Lung (tissue), 12 donors: ENCODE data around the gene CARMIL1. TPM values are rescaled to one million over a fixed set of nuclear protein-coding genes. Genes with fewer than 3 reads are reported as not detected.

ENCODE experiments used
- ATAC-seq: fragments of 200-7000 bp; cut with Tn5 transposase; one replicate; pipeline ENCODE4 v1.9.1; 2020; ENCODE audit warnings: moderate number of reproducible peaks; ENCODE audit not compliant: insufficient read depth, low FRiP score
- DNase-seq, 3 donors: peaks; one replicate each; pipeline ENCODE4 v3.0.0-alpha.2; 2013 to 2017
- H3K27ac ChIP-seq, 2 donors: one replicate each; pipeline ENCODE4 v1.5.1; 2013; ENCODE audit warnings: mild to moderate bottlenecking in 2 of 2, moderate library complexity in 2 of 2, control low read depth in 1 of 2, inconsistent platforms in 1 of 2, low read depth in 1 of 2, low read length in 1 of 2
- H3K27me3 ChIP-seq, 3 donors: one replicate each; pipeline ENCODE4 v1.5.1; 2013; ENCODE audit warnings: low read length in 2 of 3; ENCODE audit not compliant: control insufficient read depth in 3 of 3, insufficient read depth in 3 of 3
- H3K36me3 ChIP-seq, 4 donors: one replicate each; pipeline ENCODE4 v1.5.1; 2013; ENCODE audit warnings: low read length in 4 of 4, mild to moderate bottlenecking in 1 of 4, moderate library complexity in 1 of 4; ENCODE audit not compliant: control insufficient read depth in 4 of 4, insufficient read depth in 4 of 4
- H3K4me1 ChIP-seq, 5 donors: one replicate each; pipeline ENCODE4 v1.5.1; 2013; ENCODE audit warnings: low read length in 5 of 5, mild to moderate bottlenecking in 2 of 5, moderate library complexity in 1 of 5; ENCODE audit not compliant: control insufficient read depth in 5 of 5, insufficient read depth in 5 of 5
- H3K4me3 ChIP-seq: one replicate; pipeline ENCODE4 v1.5.1; 2013; ENCODE audit warnings: mild to moderate bottlenecking, control low read depth, moderate library complexity
- H3K9ac ChIP-seq, 2 donors: one replicate each; pipeline ENCODE4 v1.5.1; 2013; ENCODE audit warnings: low read length in 2 of 2, control low read depth in 1 of 2; ENCODE audit not compliant: insufficient read depth in 1 of 2
- H3K9me3 ChIP-seq, 4 donors: one replicate each; pipeline ENCODE4 v1.5.1; 2013; ENCODE audit warnings: low read length in 3 of 4, mild to moderate bottlenecking in 1 of 4, moderate library complexity in 1 of 4; ENCODE audit not compliant: control insufficient read depth in 4 of 4, insufficient read depth in 3 of 4
- CTCF ChIP-seq: IDR thresholded peaks from 2 replicates; pipeline ENCODE4 v1.5.1; 2012; ENCODE audit warnings: mild to moderate bottlenecking; ENCODE audit errors: control extremely low read depth, extremely low read depth
- WGBS, 2 donors: extraction: QIAGEN DNeasy Blood & Tissue Kit; methylation state at CpG; one replicate each; pipeline ENCODE4 v1.1.7; 2013; 5-methylcytosine and 5-hydroxymethylcytosine counted together
- polyA plus RNA-seq, 2 donors: library from polyadenylated mRNA; stranded (reverse); fragments of 200-250 nt; gene quantifications; one replicate each; pipeline ENCODE4 v1.2.1, GENCODE V29; 2013
- total RNA-seq, 2 donors: library from RNA; depleted of rRNA in 1 of 2; stranded (reverse); fragments of >200 nt in 1 of 2; gene quantifications; one replicate each; pipeline ENCODE4 v1.2.1, GENCODE V29; 2014 to 2021
- donor health status: control.
- donor health status: control.
- donor health status: Bipolar disorder and iron deficiency.
- donor health status: healthy.
- donor health status: DM: yes; HTN: yes; CAD: no.

CARMIL1 gene
- total and polyA plus RNA-seq, 4 donors: 8.0 to 38.3 (median 34.9) TPM

GRCh38 chr6:25535632-25536225 lies 256.6 kb downstream of the CARMIL1 start:
- no peak for TF ChIP-seq CTCF
- WGBS, 2 donors: 89% methylated on average over 4 of the region's 4 CpGs

GRCh38 chr6:25536781-25537180 lies 257.6 kb downstream of the CARMIL1 start:
- H3K9me3 ChIP-seq: no peaks in the 10 kb centered on the region
- H3K27ac ChIP-seq: no peak overlapping the region
- no peak for TF ChIP-seq CTCF
- H3K4me1 ChIP-seq: no peaks in the 10 kb centered on the region
- no peak for ATAC-seq
- WGBS, 2 donors: 54 to 67% methylated on average over 4 of the region's 4 CpGs
- no peak overlapping the region for H3K9ac ChIP-seq
- H3K27me3 ChIP-seq: no peaks in the 10 kb centered on the region
- peaks cover 0 to 27% (median 6%) of the 10 kb centered on the region in 4 donors for H3K36me3 ChIP-seq
- H3K4me3 ChIP-seq: no peak overlapping the region
- DNase-seq: no peak

More at GRCh38 chr6:25535632-25536225, 256.6 kb downstream of the CARMIL1 start:
- no peak overlapping the region for H3K4me3 ChIP-seq
- H3K36me3 ChIP-seq: peaks cover 0 to 27% (median 6%) of the 10 kb centered on the region in 4 donors
- DNase-seq (no peak), ATAC-seq (no peak)
- no peaks in the 10 kb centered on the region for H3K27me3 ChIP-seq
- H3K9ac ChIP-seq: no peak overlapping the region
- H3K4me1 ChIP-seq: no peaks in the 10 kb centered on the region
- H3K27ac ChIP-seq: no peak overlapping the region
- H3K9me3 ChIP-seq: no peaks in the 10 kb centered on the region

GRCh38 chr6:25537349-25538018 lies 258.3 kb downstream of the CARMIL1 start:
- H3K27me3 ChIP-seq: no peaks in the 10 kb centered on the region
- 52 to 65% methylated on average over 8 of the region's 8 CpGs for WGBS, 2 donors
- no peak overlapping the region for H3K27ac ChIP-seq
- ATAC-seq (peak; percentile 2), DNase-seq (no peak)
- TF ChIP-seq CTCF: no peak
- H3K4me1 ChIP-seq: no peaks in the 10 kb centered on the region
- H3K4me3 ChIP-seq: no peak overlapping the region
- peaks cover 0 to 27% (median 6%) of the 10 kb centered on the region in 4 donors for H3K36me3 ChIP-seq
- no peak overlapping the region for H3K9ac ChIP-seq
- no peaks in the 10 kb centered on the region for H3K9me3 ChIP-seq
